ENCODE data around the gene ELK3.

DNA sequence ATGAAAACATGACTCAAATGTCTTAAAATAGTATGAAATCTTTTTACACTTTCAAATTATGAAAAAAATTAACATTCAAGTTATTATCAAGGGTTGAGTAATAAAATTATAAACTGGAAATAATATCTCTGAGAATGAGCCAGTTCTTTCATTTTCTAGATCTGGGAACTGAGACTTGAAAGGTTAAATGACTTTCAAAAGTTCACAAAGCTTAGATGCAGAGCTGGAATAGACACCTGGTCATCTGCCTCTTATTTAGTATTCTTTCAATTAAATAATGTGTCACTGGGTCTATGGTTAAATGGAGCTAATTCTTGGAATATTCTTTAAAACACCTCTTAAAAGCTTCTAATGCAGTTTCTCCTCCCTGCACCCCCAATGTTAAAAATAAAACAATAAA lies 119.4 kb downstream of the ELK3 start:
- TF ChIP-seq STAG1 (CRISPR knock-in tag; IDR thresholded peaks at IDR 0.05) (no peak), ZNF225 (CRISPR knock-in tag; IDR thresholded peaks at IDR 0.05) (no peak), NFRKB (IDR thresholded peaks at IDR 0.05) (no peak), ZNF251 (CRISPR knock-in tag; IDR thresholded peaks at IDR 0.05) (no peak)
- TF ChIP-seq, protein P1, sequence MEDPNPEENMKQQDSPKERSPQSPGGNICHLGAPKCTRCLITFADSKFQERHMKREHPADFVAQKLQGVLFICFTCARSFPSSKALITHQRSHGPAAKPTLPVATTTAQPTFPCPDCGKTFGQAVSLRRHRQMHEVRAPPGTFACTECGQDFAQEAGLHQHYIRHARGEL (CRISPR knock-in tag; IDR thresholded peaks at IDR 0.05) = no peak

Measured in HepG2 (cell line).